ELF-1 (cell line): Measurements from ENCODE around the gene PLEKHM1.

ENCODE experiments used
- DNase-seq: peaks from one replicate; pipeline ENCODE4 v3.0.0-alpha.2; 2016; ENCODE audit warnings: low read depth, low spot score

Gene PLEKHM1

GRCh38 chr17:45402916-45403315, 87.6 kb downstream of the PLEKHM1 start:
- DNase-seq = no peak

- DNase-seq = no peak
These were observed 91.7 kb downstream of the PLEKHM1 start for GRCh38 chr17:45398800-45399199.

- no peak for DNase-seq
These were observed 92.7 kb downstream of the PLEKHM1 start for GRCh38 chr17:45397796-45398195.

GRCh38 chr17:45396496-45397205, 93.9 kb downstream of the PLEKHM1 start:
- DNase-seq = no peak

GRCh38 chr17:45395569-45396415, 94.7 kb downstream of the PLEKHM1 start:
- no peak for DNase-seq

- DNase-seq = peak; percentile 90
These were observed 95.5 kb downstream of the PLEKHM1 start for GRCh38 chr17:45394913-45395568.

GRCh38 chr17:45394564-45394912, 96.0 kb downstream of the PLEKHM1 start:
- no peak for DNase-seq

GRCh38 chr17:45394091-45394490, 96.4 kb downstream of the PLEKHM1 start:
- DNase-seq = no peak

- DNase-seq = no peak
These were observed 97.1 kb downstream of the PLEKHM1 start for GRCh38 chr17:45393411-45393810.

- no peak for DNase-seq
These were observed 98.6 kb downstream of the PLEKHM1 start for GRCh38 chr17:45391918-45392317.

GRCh38 chr17:45391291-45391690, 99.2 kb downstream of the PLEKHM1 start:
- no peak for DNase-seq

- DNase-seq = no peak
These were observed 101.2 kb downstream of the PLEKHM1 start for GRCh38 chr17:45389354-45389753.

- DNase-seq = no peak
These were observed 101.8 kb downstream of the PLEKHM1 start for GRCh38 chr17:45388604-45389325.

GRCh38 chr17:45387739-45388138, 102.8 kb downstream of the PLEKHM1 start:
- DNase-seq = no peak

- DNase-seq = no peak
These were observed 104.3 kb downstream of the PLEKHM1 start for GRCh38 chr17:45386178-45386577.
